Measurements from ENCODE around the gene ACACB. TPM values are rescaled to one million over a fixed set of nuclear protein-coding genes. Genes with fewer than 3 reads are reported as not detected.

Gene ACACB
- total and polyA plus RNA-seq, 8 donors, result 23.4 to 58.9 (median 31.6) TPM

DNA sequence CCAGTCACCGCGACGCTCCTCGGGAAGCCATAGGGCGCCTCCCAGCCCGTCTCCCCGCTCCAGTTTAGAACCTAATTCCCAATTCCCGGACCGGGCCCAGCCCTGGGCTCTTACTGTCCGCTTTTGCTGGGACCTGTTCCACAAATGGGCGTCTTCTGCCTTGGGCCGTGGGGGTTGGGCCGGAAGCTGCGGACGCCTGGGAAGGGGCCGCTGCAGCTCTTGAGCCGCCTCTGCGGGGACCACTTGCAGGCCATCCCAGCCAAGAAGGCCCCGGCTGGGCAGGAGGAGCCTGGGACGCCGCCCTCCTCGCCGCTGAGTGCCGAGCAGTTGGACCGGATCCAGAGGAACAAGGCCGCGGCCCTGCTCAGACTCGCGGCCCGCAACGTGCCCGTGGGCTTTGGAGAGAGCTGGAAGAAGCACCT is 18.2 kb upstream of the ACACB start:
- Histone ChIP-seq H3K4me3 (peak overlapping the region; percentile 61 to 99 (median 79)), H3K36me3 (peaks cover 0 to 15% (median 0%) of the 10 kb centered on the region in 3 donors), H3K27ac (peak overlapping the region; percentile 36 to 86 (median 71)), H3K27me3 (no peaks in the 10 kb centered on the region), H3K4me1 (peaks cover 5 to 15% (median 7%) of the 10 kb centered on the region in 3 donors), H3K9me3 (no peaks in the 10 kb centered on the region)
- intact Hi-C loops (cut with DNase I), result loop anchor here in 1 of 3 donors (10.0 kb wide), 1 partner anchor 213 kb away; the partner anchor contains the start of gene DAO
- 0% methylated on average over 32 of the region's 32 CpGs for WGBS, 2 donors
- TF ChIP-seq CTCF (IDR thresholded peaks at IDR 0.05), result no peak
- peak in 5 of 6 donors; percentile 62 to 89 (median 80) for DNase-seq
- peak; percentile 45 to 63 (median 54) for ATAC-seq
- no peak for FAIRE-seq

DNA sequence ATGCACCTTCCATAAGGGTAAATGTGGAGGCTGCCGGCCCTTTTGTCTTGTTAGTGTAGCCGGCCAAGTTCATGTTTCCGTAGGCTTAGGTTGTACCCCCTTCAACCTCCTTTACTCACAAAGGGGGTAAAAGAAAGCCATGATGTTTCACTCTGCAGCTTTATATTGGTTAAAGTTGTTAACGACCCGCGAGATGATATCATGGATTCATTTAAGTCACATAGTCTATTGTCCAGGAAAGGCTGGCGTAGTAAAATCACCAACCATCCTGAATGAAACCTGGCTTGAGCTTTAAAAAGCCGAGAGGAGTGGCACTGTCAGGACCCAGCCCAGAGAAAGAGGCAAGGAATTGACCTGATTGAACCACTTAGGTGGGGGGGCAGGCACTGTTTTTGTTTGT is 17.7 kb upstream of the ACACB start:
- no peak for TF ChIP-seq CTCF (IDR thresholded peaks at IDR 0.05)
- intact Hi-C loops (cut with DNase I), result loop anchor here in 1 of 3 donors (10.0 kb wide), 1 partner anchor 214 kb away; the partner anchor contains the start of gene DAO
- peak overlapping the region; percentile 61 to 99 (median 79) for H3K4me3 ChIP-seq
- no peaks in the 10 kb centered on the region for H3K9me3 ChIP-seq
- H3K36me3 ChIP-seq, result peaks cover 0 to 17% (median 0%) of the 10 kb centered on the region in 3 donors
- H3K27ac ChIP-seq, result peak overlapping the region; percentile 36 to 86 (median 71)
- ATAC-seq, result peak in 2 of 4 donors; percentile 7 to 10
- no peaks in the 10 kb centered on the region for H3K27me3 ChIP-seq
- H3K4me1 ChIP-seq, result peaks cover 5 to 15% (median 7%) of the 10 kb centered on the region in 3 donors
- 2% methylated on average over 8 of the region's 8 CpGs for WGBS, 2 donors
- no peak for DNase-seq
- FAIRE-seq, result no peak

GRCh38 chr12:109099431-109100020 is 16.9 kb upstream of the ACACB start:
- peaks cover 5 to 15% (median 7%) of the 10 kb centered on the region in 3 donors for H3K4me1 ChIP-seq
- no peaks in the 10 kb centered on the region for H3K27me3 ChIP-seq
- peak overlapping the region in 2 of 4 donors; percentile 62 to 96 for H3K4me3 ChIP-seq
- H3K36me3 ChIP-seq, result peaks cover 0 to 26% (median 3%) of the 10 kb centered on the region in 3 donors
- TF ChIP-seq CTCF (IDR thresholded peaks at IDR 0.05), result no peak
- no peaks in the 10 kb centered on the region for H3K9me3 ChIP-seq
- no peak for FAIRE-seq
- DNase-seq, result no peak
- 75 to 80% methylated on average over 12 of the region's 12 CpGs for WGBS, 2 donors
- H3K27ac ChIP-seq, result no peak overlapping the region
- no peak for ATAC-seq
- intact Hi-C loops (cut with DNase I), result loop anchor here in 1 of 3 donors (10.0 kb wide), 1 partner anchor 215 kb away; the partner anchor contains the start of gene DAO

DNA sequence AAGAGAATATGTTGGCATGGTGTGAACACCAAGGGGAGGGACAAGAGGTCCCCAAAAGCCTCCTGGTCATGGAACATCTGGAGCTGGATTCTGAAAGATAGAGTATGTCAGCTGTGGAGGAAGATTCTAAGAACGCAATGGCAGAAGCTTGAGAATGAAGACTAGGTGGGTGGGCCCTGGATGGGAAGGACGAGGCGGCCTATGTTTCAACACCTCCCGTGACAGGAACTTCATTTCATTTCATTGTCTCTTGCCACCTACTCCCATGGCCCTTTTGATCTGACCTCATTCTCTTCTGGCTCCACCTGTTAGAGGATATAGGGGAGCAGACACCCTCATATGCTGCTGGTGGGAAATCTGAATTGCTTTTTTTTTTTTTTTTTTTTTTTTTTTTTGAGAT is 15.6 kb upstream of the ACACB start:
- no peaks in the 10 kb centered on the region for H3K9me3 ChIP-seq
- H3K27ac ChIP-seq, result no peak overlapping the region
- no peak for TF ChIP-seq CTCF (IDR thresholded peaks at IDR 0.05)
- H3K4me3 ChIP-seq, result no peak overlapping the region
- ATAC-seq (no peak), FAIRE-seq (no peak), DNase-seq (no peak)
- H3K36me3 ChIP-seq, result peaks cover 0 to 34% (median 10%) of the 10 kb centered on the region in 3 donors
- no peaks in the 10 kb centered on the region for H3K27me3 ChIP-seq
- WGBS, 2 donors, result 95 to 98% methylated on average over 4 of the region's 4 CpGs
- intact Hi-C loops (cut with DNase I), result no loop called here
- H3K4me1 ChIP-seq, result peaks cover 5 to 15% (median 7%) of the 10 kb centered on the region in 3 donors

GRCh38 chr12:109102491-109102890 is 13.9 kb upstream of the ACACB start:
- 88 to 89% methylated on average over 3 of the region's 3 CpGs for WGBS, 2 donors
- H3K27ac ChIP-seq, result no peak overlapping the region
- FAIRE-seq, result no peak
- no peaks in the 10 kb centered on the region for H3K9me3 ChIP-seq
- no peak for TF ChIP-seq CTCF (IDR thresholded peaks at IDR 0.05)
- no peak for DNase-seq
- peaks cover 5 to 12% (median 7%) of the 10 kb centered on the region in 3 donors for H3K4me1 ChIP-seq
- H3K4me3 ChIP-seq, result no peak overlapping the region
- H3K36me3 ChIP-seq, result peaks cover 0 to 39% (median 10%) of the 10 kb centered on the region in 3 donors
- no peaks in the 10 kb centered on the region for H3K27me3 ChIP-seq
- intact Hi-C loops (cut with DNase I), result no loop called here
- no peak for ATAC-seq

Data from pancreas (tissue), 10 donors.